ENCODE measurements around the gene STK32B. TPM values are rescaled to one million over a fixed set of nuclear protein-coding genes. Genes with fewer than 3 reads are reported as not detected.

STK32B gene
- total and polyA plus RNA-seq, 11 donors: 0.08 to 2.0 (median 0.25) TPM

DNA sequence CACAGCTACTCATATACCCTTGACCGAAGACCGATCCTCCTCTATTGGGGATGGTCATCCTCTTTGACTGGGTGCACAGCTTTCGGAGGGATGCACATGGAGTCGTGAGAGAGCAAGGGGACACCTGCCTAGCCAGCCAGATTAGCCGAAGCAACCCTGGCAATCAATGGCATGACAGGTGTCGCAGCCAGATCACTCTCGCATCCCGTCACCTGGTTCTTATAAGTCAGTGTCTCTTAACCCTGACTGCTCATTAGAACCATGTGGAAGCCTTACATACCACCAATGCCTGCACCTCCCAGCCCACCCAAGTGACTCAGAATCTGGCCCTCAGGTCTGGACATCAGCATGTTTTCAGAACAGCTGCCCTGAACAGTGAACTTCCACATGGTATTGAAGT is 407.4 kb downstream of the STK32B start:
- no peaks in the 10 kb centered on the region for H3K9me3 ChIP-seq
- no peak for DNase-seq
- H3K27ac ChIP-seq: no peak overlapping the region
- ATAC-seq: no peak
- no peak overlapping the region for H3K4me3 ChIP-seq
- no peaks in the 10 kb centered on the region for H3K36me3 ChIP-seq
- no peak for TF ChIP-seq POLR2A (IDR thresholded peaks at IDR 0.05)
- TF ChIP-seq, protein P1, sequence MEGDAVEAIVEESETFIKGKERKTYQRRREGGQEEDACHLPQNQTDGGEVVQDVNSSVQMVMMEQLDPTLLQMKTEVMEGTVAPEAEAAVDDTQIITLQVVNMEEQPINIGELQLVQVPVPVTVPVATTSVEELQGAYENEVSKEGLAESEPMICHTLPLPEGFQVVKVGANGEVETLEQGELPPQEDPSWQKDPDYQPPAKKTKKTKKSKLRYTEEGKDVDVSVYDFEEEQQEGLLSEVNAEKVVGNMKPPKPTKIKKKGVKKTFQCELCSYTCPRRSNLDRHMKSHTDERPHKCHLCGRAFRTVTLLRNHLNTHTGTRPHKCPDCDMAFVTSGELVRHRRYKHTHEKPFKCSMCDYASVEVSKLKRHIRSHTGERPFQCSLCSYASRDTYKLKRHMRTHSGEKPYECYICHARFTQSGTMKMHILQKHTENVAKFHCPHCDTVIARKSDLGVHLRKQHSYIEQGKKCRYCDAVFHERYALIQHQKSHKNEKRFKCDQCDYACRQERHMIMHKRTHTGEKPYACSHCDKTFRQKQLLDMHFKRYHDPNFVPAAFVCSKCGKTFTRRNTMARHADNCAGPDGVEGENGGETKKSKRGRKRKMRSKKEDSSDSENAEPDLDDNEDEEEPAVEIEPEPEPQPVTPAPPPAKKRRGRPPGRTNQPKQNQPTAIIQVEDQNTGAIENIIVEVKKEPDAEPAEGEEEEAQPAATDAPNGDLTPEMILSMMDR (IDR thresholded peaks at IDR 0.05): no peak
- peaks cover 0 to 4% (median 0%) of the 10 kb centered on the region in 9 donors for H3K27me3 ChIP-seq
- WGBS, 4 donors: 91 to 95% (median 93%) methylated on average over 8 of the region's 8 CpGs
- no peaks in the 10 kb centered on the region for H3K4me1 ChIP-seq
- intact Hi-C loops (cut with DNase I): loop anchor here in 1 of 10 donors (10.0 kb wide), 1 partner anchor 404 kb away; the partner anchor contains the start of gene STK32B

DNA sequence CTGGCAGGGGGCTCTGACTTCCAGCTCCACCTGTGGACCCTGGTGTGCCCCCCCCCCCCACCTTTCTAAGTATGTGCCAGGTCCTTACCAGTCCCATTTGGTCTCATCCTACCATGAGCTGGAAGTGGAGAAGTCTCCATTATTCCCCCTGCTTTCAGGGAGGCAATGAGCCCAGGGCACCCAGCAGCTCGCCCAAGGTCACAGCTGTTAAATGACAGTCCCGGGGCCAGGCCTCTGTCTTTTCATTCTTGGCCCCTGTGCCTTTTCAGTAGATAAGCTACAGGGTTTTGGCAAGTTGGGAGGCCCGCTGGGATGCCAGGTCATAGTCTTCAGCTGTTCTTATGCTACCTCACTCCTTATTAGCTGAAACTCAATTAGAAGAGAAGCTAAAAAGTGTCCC is 408.0 kb downstream of the STK32B start:
- no peak overlapping the region for H3K4me3 ChIP-seq
- no peaks in the 10 kb centered on the region for H3K36me3 ChIP-seq
- DNase-seq (no peak), ATAC-seq (no peak)
- WGBS, 4 donors: 47 to 76% (median 60%) methylated on average over 3 of the region's 3 CpGs
- intact Hi-C loops (cut with DNase I): loop anchor here in 1 of 10 donors (10.0 kb wide), 1 partner anchor 404 kb away; the partner anchor contains the start of gene STK32B
- no peak overlapping the region for H3K27ac ChIP-seq
- TF ChIP-seq POLR2A (IDR thresholded peaks at IDR 0.05): no peak
- TF ChIP-seq, protein P1 (IDR thresholded peaks at IDR 0.05): no peak
- no peaks in the 10 kb centered on the region for H3K9me3 ChIP-seq
- peaks cover 0 to 4% (median 0%) of the 10 kb centered on the region in 9 donors for H3K27me3 ChIP-seq
- H3K4me1 ChIP-seq: no peaks in the 10 kb centered on the region

DNA sequence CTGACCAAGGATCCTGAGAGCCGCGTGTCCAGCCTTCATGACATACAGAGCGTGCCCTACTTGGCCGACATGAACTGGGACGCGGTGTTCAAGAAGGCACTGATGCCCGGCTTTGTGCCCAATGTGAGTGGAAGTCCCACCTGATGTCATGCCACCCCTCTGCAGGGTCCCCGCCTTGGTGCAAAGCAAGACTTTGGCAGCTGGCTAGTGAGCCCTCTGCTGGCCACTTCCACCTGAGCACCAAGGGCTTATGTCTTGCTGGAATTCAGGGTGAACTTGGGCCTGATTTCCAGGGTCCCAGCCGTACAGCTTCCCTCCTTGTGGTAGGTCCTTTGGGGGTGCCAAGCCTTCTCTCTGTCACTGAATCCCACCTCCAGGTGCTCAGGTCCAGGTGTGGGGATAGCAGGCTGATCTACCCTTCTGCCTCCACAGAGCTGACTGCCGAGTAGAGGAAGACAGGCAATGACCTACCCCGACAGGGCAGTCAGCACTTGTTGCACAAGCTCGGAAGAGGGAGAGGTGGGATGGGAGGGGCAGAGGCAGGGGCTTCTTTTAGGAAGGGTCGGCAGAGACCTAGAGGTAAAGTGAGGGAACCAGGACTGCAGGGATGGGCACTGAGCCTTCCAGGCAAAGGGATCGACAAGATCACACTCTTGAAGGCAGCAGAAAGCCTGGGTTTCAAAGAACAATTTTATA is 409.0 kb downstream of the STK32B start:
- no peak for TF ChIP-seq POLR2A (IDR thresholded peaks at IDR 0.05)
- TF ChIP-seq, protein P1 (IDR thresholded peaks at IDR 0.05): peak; percentile 16 to 54 (median 35)
- peaks cover 0 to 4% (median 0%) of the 10 kb centered on the region in 9 donors for H3K27me3 ChIP-seq
- 69 to 74% (median 73%) methylated on average over 8 to 14 of the region's 14 CpGs for WGBS, 4 donors
- no peaks in the 10 kb centered on the region for H3K4me1 ChIP-seq
- no peak for ATAC-seq
- intact Hi-C loops (cut with DNase I): loop anchor here in 1 of 10 donors (5.0 kb wide), 1 partner anchor 408 kb away; the partner anchor contains the start of gene STK32B
- H3K27ac ChIP-seq: no peak overlapping the region
- DNase-seq: peak in 2 of 5 donors; percentile 30 to 35
- no peaks in the 10 kb centered on the region for H3K9me3 ChIP-seq
- H3K4me3 ChIP-seq: no peak overlapping the region
- H3K36me3 ChIP-seq: no peaks in the 10 kb centered on the region

DNA sequence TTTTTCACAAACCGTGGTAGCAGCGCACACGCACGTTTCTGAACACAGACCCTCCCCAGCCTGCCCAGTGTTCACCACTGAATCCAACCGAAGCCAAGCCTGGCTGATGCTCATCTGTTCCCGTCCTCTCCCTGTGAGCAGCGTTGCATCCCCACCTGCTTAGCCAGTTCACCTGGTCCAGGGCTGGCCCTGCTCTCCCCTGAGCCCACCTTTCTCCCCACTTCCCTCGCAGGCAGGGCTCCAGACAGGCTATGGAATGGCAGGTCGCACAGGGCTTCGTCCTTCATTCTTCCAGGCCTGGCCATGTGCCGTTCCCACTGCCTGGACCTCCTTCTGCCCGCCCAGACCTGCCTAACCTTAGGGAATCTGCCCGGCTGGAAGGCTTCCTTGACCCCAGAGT is 410.2 kb downstream of the STK32B start:
- H3K9me3 ChIP-seq: no peaks in the 10 kb centered on the region
- WGBS, 4 donors: 77 to 84% (median 82%) methylated on average over 13 of the region's 13 CpGs
- no peaks in the 10 kb centered on the region for H3K36me3 ChIP-seq
- ATAC-seq: no peak
- DNase-seq: no peak
- no peaks in the 10 kb centered on the region for H3K4me1 ChIP-seq
- TF ChIP-seq, protein P1 (IDR thresholded peaks at IDR 0.05): no peak
- TF ChIP-seq POLR2A (IDR thresholded peaks at IDR 0.05): no peak
- H3K4me3 ChIP-seq: no peak overlapping the region
- H3K27ac ChIP-seq: no peak overlapping the region
- intact Hi-C loops (cut with DNase I): loop anchor here in 1 of 10 donors (5.0 kb wide), 1 partner anchor 409 kb away; the partner anchor contains the start of gene STK32B
- peaks cover 0 to 4% (median 0%) of the 10 kb centered on the region in 9 donors for H3K27me3 ChIP-seq

Data from heart left ventricle (tissue), 16 donors.